HG03196 (cell line): Measurements from ENCODE around the gene WSCD1.

Experiments used
- ATAC-seq: cut with Tn5 transposase; IDR thresholded peaks from one replicate; pipeline ENCODE4 v1.9.1; 2021; ENCODE audit not compliant: unreplicated experiment

The WSCD1 gene

GRCh38 chr17:6104956-6105648 lies 34.9 kb downstream of the WSCD1 start:
- no peak for ATAC-seq

GRCh38 chr17:6105649-6106007 lies 35.4 kb downstream of the WSCD1 start:
- ATAC-seq: no peak

GRCh38 chr17:6106212-6106611 lies 36.0 kb downstream of the WSCD1 start:
- no peak for ATAC-seq

GRCh38 chr17:6107791-6108190 lies 37.6 kb downstream of the WSCD1 start:
- no peak for ATAC-seq

- no peak for ATAC-seq
Measured at GRCh38 chr17:6108382-6108781, 38.2 kb downstream of the WSCD1 start.

- no peak for ATAC-seq
Measured at GRCh38 chr17:6108987-6109386, 38.8 kb downstream of the WSCD1 start.

- no peak for ATAC-seq
Measured at GRCh38 chr17:6109536-6109935, 39.4 kb downstream of the WSCD1 start.

GRCh38 chr17:6110088-6110487 lies 39.9 kb downstream of the WSCD1 start:
- no peak for ATAC-seq

- ATAC-seq: no peak
Measured at GRCh38 chr17:6110592-6110991, 40.4 kb downstream of the WSCD1 start.

GRCh38 chr17:6120351-6120750 lies 50.2 kb downstream of the WSCD1 start:
- no peak for ATAC-seq

GRCh38 chr17:6124856-6125255 lies 54.7 kb downstream of the WSCD1 start:
- ATAC-seq: no peak

- ATAC-seq: no peak
Measured at GRCh38 chr17:6126768-6127167, 56.6 kb downstream of the WSCD1 start.

- ATAC-seq: no peak
Measured at GRCh38 chr17:6134721-6135120, 64.5 kb downstream of the WSCD1 start.

GRCh38 chr17:6135236-6135635 lies 65.1 kb downstream of the WSCD1 start:
- ATAC-seq: no peak

- ATAC-seq: no peak
Measured at GRCh38 chr17:6135996-6136395, 65.8 kb downstream of the WSCD1 start.

- ATAC-seq: no peak
Measured at GRCh38 chr17:6137716-6138502, 67.7 kb downstream of the WSCD1 start.

- ATAC-seq: no peak
Measured at GRCh38 chr17:6138761-6139446, 68.7 kb downstream of the WSCD1 start.

- no peak for ATAC-seq
Measured at GRCh38 chr17:6139447-6139832, 69.3 kb downstream of the WSCD1 start.

- no peak for ATAC-seq
Measured at GRCh38 chr17:6140188-6140587, 70.0 kb downstream of the WSCD1 start.

- ATAC-seq: no peak
Measured at GRCh38 chr17:6140728-6141330, 70.7 kb downstream of the WSCD1 start.

- ATAC-seq: no peak
Measured at GRCh38 chr17:6142701-6143100, 72.5 kb downstream of the WSCD1 start.

GRCh38 chr17:6145946-6146345 lies 75.8 kb downstream of the WSCD1 start:
- ATAC-seq: no peak
